IMR-90 (cell line): ENCODE data around the gene TMEM209. TPM values are rescaled to one million over a fixed set of nuclear protein-coding genes. Genes with fewer than 3 reads are reported as not detected.

Experiments
- polyA plus RNA-seq, 3 experiments: library from polyadenylated mRNA; depleted of rRNA; stranded (reverse); fragments of >200 nt; gene quantifications; 2 replicates each; pipeline ENCODE4 v1.2.3, GENCODE V29; 2012; ENCODE audit warnings: low replicate concordance in 1 of 3
- total RNA-seq: library from RNA; depleted of rRNA; stranded (reverse); fragments of >200 nt; gene quantifications from 2 replicates; pipeline ENCODE4 v1.2.3, GENCODE V29; 2012; rRNA removed

The TMEM209 gene
- total and polyA plus RNA-seq, 2 of the 4 experiments (the other 2 are of a cell fraction) = 8.0 to 11.3 TPM

Other genes starting within 250 kb of the TMEM209 start
- 19.4 and 26.3 TPM in 2 replicates for gene ZC3HC1, start 154.0 kb downstream of the TMEM209 start, total RNA-seq
- 27.2 and 28.2 TPM in 2 replicates for gene ZC3HC1, start 154.0 kb downstream of the TMEM209 start, polyA plus RNA-seq (2012; rRNA removed)
- 27.1 and 34.2 TPM in 2 replicates for gene KLHDC10, start 134.9 kb downstream of the TMEM209 start, total RNA-seq
- 12.4 and 13.3 TPM in 2 replicates for gene KLHDC10, start 134.9 kb downstream of the TMEM209 start, polyA plus RNA-seq (2012; rRNA removed)
- not detected in 2 replicates for gene SSMEM1, start 2.5 kb upstream of the TMEM209 start, total RNA-seq
- 0.07 TPM in 1 of 2 replicates, not detected in the other for gene SSMEM1, start 2.5 kb upstream of the TMEM209 start, polyA plus RNA-seq (2012; rRNA removed)
- gene CPA2, start 61.5 kb upstream of the TMEM209 start, total RNA-seq = not detected in 2 replicates
- gene CPA2, start 61.5 kb upstream of the TMEM209 start, polyA plus RNA-seq (2012; rRNA removed) = 0.05 TPM in 1 of 2 replicates, not detected in the other
- 365 and 382 TPM in 2 replicates for gene CPA4, start 87.8 kb upstream of the TMEM209 start, total RNA-seq
- gene CPA4, start 87.8 kb upstream of the TMEM209 start, polyA plus RNA-seq (2012; rRNA removed) = 287 and 316 TPM in 2 replicates
- under 0.01 TPM in 1 of 2 replicates, not detected in the other for gene CPA5, start 139.4 kb upstream of the TMEM209 start, total RNA-seq
- gene CPA5, start 139.4 kb upstream of the TMEM209 start, polyA plus RNA-seq (2012; rRNA removed) = 0.53 and 0.86 TPM in 2 replicates
- not detected in 2 replicates for gene CPA1, start 175.1 kb upstream of the TMEM209 start, total RNA-seq
- not detected in 2 replicates for gene CPA1, start 175.1 kb upstream of the TMEM209 start, polyA plus RNA-seq (2012; rRNA removed)
- gene CEP41, start 235.6 kb upstream of the TMEM209 start, total RNA-seq = 11.1 and 12.2 TPM in 2 replicates
- 18.8 and 21.9 TPM in 2 replicates for gene CEP41, start 235.6 kb upstream of the TMEM209 start, polyA plus RNA-seq (2012; rRNA removed)